KMS-11 (cell line): ENCODE data around the gene MAPK11.

Experiments
- H2AFZ ChIP-seq: fragments of 200-600 bp; sonication (generic); 2 replicates; pipeline ENCODE4 v1.6.1; 2016; ENCODE audit warnings: antibody characterized with exemption, mixed run types, low read depth
- H3K27ac ChIP-seq: fragments of 200-600 bp; sonication (generic); 2 replicates; pipeline ENCODE4 v1.6.1; 2016; ENCODE audit warnings: mild to moderate bottlenecking, mixed run types
- H3K27me3 ChIP-seq: fragments of 200-600 bp; sonication (generic); 2 replicates; pipeline ENCODE4 v1.6.1; 2017; ENCODE audit warnings: mild to moderate bottlenecking, low read depth, mixed run types, moderate library complexity; ENCODE audit not compliant: insufficient read depth
- H3K36me3 ChIP-seq: fragments of 200-600 bp; sonication (generic); 2 replicates; pipeline ENCODE4 v1.6.1; 2017; ENCODE audit warnings: mild to moderate bottlenecking, mixed run types; ENCODE audit not compliant: insufficient read depth
- H3K4me1 ChIP-seq: fragments of 200-600 bp; sonication (generic); 2 replicates; pipeline ENCODE4 v1.6.1; 2016; ENCODE audit warnings: mild to moderate bottlenecking, low read depth, mixed run types; ENCODE audit not compliant: poor library complexity, severe bottlenecking
- H3K4me2 ChIP-seq: fragments of 200-600 bp; sonication (generic); 2 replicates; pipeline ENCODE4 v1.7.0; 2016; ENCODE audit warnings: mild to moderate bottlenecking, mixed run types
- H3K4me3 ChIP-seq: fragments of 200-600 bp; sonication (generic); IDR thresholded peaks from 2 replicates; pipeline ENCODE4 v1.6.1; 2017; ENCODE audit warnings: low read depth, low read length, mixed read lengths; ENCODE audit not compliant: insufficient read depth
- H3K79me2 ChIP-seq: fragments of 200-600 bp; sonication (generic); 2 replicates; pipeline ENCODE4 v1.6.1; 2016; ENCODE audit warnings: low read depth, mixed run types; ENCODE audit not compliant: insufficient read depth
- H3K9ac ChIP-seq: fragments of 200-600 bp; sonication (generic); 2 replicates; pipeline ENCODE4 v1.6.1; 2016; ENCODE audit warnings: mild to moderate bottlenecking, mixed run types
- H4K20me1 ChIP-seq: fragments of 200-600 bp; sonication (generic); 2 replicates; pipeline ENCODE4 v1.6.1; 2016; ENCODE audit warnings: mild to moderate bottlenecking, mixed run types; ENCODE audit not compliant: insufficient read depth
- TF ChIP-seq, protein P1 (sequence below): fragments of 200-600 bp; sonication (generic); conservative IDR thresholded peaks from 2 replicates; pipeline ENCODE4 v1.6.1; 2017; ENCODE audit warnings: low read depth, mild to moderate bottlenecking, antibody characterized with exemption, low read length, moderate library complexity, mixed read lengths

MAPK11 gene

DNA sequence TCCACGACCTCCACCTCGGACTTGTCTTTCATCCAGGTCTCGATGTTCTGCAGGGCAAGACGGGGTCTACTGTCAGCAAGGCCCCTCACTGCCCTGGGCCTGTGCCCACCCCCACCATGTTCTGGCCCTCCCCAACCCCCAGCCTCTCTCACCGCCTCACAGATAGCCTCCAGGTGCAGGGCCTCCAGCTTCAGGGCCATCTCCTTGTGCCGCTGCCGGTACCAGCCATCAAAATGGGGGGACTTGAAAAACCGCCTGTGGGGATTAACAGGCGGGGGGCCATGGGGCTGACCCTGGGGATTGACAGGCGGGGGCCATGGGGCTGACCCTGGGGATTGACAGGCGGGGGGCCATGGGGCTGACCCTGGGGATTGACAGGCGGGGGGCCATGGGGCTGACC, 42.2 kb upstream of the MAPK11 start:
- Histone ChIP-seq H3K4me3 (no peak overlapping the region), H3K4me2 (no peak overlapping the region)

DNA sequence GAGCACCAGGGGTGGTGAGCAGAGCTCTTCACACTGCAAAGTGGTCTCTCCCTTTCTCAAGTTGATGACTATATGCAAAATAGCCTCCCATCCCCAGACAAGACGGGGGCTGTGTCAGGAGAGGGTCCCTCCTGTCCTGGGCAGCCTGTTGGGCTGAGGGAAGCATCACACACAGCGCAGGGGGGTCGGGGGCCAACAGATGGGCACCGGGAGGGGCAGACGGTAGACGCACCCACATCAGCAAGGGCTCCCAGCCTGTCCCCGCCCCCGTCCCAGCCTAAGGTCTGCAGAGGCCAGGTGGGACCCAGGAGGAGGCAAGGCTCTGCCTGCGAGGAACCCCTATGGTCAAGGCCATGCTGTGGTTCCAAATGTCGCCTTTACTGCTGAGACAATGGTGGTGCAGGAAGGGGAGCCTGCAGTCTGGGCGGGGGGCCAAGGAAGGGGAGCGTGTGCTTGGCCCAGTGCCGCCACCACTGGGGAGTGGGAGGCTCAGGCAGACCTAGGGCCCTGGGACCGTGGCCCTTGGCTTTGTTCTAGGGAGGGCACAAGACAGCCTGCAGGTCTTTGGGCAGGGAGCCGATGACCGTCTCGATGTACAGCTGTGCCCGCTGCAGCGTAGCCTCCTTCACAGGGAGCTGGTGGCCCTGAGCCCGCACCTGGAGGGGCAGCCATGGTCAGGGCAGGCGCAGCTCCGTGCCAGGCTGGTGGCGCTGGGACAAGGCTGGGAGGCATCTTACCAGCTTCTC, 41.6 kb upstream of the MAPK11 start:
- Histone ChIP-seq H3K79me2 (no peaks in the 10 kb centered on the region), H3K4me1 (peaks cover 6% of the 10 kb centered on the region), H3K27me3 (no peaks in the 10 kb centered on the region), H3K36me3 (no peaks in the 10 kb centered on the region), H3K4me3 (no peak overlapping the region), H3K27ac (no peak overlapping the region), H3K4me2 (no peak overlapping the region), H4K20me1 (no peaks in the 10 kb centered on the region), H2AFZ (no peak overlapping the region), H3K9ac (no peak overlapping the region)
- TF ChIP-seq, protein P1, sequence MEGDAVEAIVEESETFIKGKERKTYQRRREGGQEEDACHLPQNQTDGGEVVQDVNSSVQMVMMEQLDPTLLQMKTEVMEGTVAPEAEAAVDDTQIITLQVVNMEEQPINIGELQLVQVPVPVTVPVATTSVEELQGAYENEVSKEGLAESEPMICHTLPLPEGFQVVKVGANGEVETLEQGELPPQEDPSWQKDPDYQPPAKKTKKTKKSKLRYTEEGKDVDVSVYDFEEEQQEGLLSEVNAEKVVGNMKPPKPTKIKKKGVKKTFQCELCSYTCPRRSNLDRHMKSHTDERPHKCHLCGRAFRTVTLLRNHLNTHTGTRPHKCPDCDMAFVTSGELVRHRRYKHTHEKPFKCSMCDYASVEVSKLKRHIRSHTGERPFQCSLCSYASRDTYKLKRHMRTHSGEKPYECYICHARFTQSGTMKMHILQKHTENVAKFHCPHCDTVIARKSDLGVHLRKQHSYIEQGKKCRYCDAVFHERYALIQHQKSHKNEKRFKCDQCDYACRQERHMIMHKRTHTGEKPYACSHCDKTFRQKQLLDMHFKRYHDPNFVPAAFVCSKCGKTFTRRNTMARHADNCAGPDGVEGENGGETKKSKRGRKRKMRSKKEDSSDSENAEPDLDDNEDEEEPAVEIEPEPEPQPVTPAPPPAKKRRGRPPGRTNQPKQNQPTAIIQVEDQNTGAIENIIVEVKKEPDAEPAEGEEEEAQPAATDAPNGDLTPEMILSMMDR: no peak

More for the DNA sequence above, 42.2 kb upstream of the MAPK11 start:
- Histone ChIP-seq H3K4me1 (peaks cover 6% of the 10 kb centered on the region), H3K36me3 (no peaks in the 10 kb centered on the region), H4K20me1 (no peaks in the 10 kb centered on the region), H3K9ac (no peak overlapping the region), H3K27ac (no peak overlapping the region), H2AFZ (no peak overlapping the region), H3K79me2 (no peaks in the 10 kb centered on the region), H3K27me3 (no peaks in the 10 kb centered on the region)
- TF ChIP-seq, protein P1: no peak

DNA sequence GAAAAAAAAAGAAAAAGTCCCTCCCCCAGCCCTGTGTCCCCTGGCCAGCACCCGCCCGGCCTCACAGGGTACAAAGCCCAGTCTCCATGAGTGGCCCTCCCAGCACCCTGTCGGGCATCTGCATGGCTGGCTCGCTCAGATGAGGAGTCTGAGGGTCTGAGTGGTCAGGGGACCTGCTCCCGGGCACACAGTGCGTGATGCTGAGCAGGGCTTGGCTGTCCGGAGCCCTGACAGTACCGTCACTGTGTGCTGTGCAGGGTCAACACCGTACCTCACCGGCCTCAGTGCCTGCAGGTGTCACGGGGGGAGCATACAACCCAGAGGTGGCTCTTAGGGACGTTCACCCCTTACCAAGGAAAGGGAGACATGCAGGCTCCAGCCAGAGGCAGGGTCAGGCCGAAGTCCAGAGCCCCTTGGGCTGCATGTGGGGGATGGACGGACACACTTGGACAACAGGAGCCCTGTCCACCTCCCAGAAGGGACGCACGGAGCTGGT, 40.8 kb upstream of the MAPK11 start:
- Histone ChIP-seq H3K4me1 (peaks cover 9% of the 10 kb centered on the region), H4K20me1 (no peaks in the 10 kb centered on the region), H3K4me2 (no peak overlapping the region), H3K27me3 (no peaks in the 10 kb centered on the region), H3K27ac (no peak overlapping the region), H2AFZ (no peak overlapping the region), H3K9ac (no peak overlapping the region), H3K36me3 (no peaks in the 10 kb centered on the region), H3K4me3 (no peak overlapping the region), H3K79me2 (no peaks in the 10 kb centered on the region)
- TF ChIP-seq, protein P1: no peak

DNA sequence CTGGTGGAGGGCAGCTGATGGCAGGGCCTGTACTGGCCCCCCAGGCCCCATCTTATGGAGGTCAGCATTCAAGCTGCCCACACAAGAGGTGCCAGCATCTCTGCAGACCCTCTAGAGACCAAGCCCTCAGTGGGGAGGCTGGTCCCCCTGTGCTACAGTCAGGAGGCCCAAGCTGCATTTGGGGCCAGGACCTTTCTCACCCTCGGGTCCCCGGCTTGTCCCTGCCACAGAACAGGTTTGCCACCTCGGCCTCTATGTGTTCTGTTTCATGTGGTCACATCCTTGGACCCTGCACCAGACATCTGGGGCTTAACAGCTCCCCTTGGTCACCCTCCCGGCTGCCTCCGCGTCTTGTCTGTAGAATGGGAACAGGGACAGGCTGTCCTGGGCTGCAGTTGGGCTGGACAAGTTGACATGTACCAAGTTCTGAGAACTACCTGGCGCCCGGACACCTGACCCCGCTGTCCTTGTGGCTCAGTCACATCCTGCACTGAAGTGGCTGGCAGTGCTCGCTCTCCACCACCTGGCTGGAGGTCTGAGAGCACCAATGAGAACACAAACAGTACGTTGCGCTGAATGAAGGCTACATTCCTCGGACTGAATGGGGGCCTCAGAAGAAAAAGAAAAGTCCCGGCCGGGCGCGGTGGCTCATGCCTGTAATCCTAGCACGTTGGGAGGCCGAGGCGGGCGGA, 40.0 kb upstream of the MAPK11 start:
- Histone ChIP-seq H3K36me3 (no peaks in the 10 kb centered on the region), H2AFZ (no peak overlapping the region), H3K27me3 (no peaks in the 10 kb centered on the region), H3K4me2 (no peak overlapping the region), H4K20me1 (no peaks in the 10 kb centered on the region), H3K9ac (no peak overlapping the region), H3K79me2 (no peaks in the 10 kb centered on the region), H3K4me1 (peaks cover 11% of the 10 kb centered on the region), H3K27ac (no peak overlapping the region), H3K4me3 (no peak overlapping the region)
- TF ChIP-seq, protein P1: no peak
